HepG2 (cell line): ENCODE data around the gene XAB2. TPM values are rescaled to one million over a fixed set of nuclear protein-coding genes. Genes with fewer than 3 reads are reported as not detected.

ENCODE experiments used
- ATF7 ChIP-seq, 2 experiments: fragments of 450-650 bp in 1 of 2; sonication (generic) in 1 of 2; formaldehyde crosslinking in 1 of 2; IDR thresholded peaks; 2 replicates each; pipeline versions ENCODE4 v1.4.0 to v1.6.1; 2016 to 2020; ENCODE audit warnings: antibody characterized with exemption in 1 of 2, mild to moderate bottlenecking in 1 of 2, missing genetic modification reagents in 1 of 2
- BCL3 ChIP-seq: sonication (generic); formaldehyde crosslinking; IDR thresholded peaks from 2 replicates; pipeline ENCODE4 v1.5.1; 2020; ENCODE audit warnings: mild to moderate bottlenecking, missing genetic modification reagents, moderate library complexity
- EZH2 ChIP-seq: conservative IDR thresholded peaks from 2 replicates; pipeline ENCODE4 v1.6.1; 2012; ENCODE audit warnings: mild to moderate bottlenecking, low read depth, low read length, moderate library complexity
- FOSL1 ChIP-seq: sonication (generic); formaldehyde crosslinking; IDR thresholded peaks from 2 replicates; pipeline ENCODE4 v1.9.0; 2021; ENCODE audit warnings: missing genetic modification reagents, borderline replicate concordance
- FOXA1 ChIP-seq, 2 experiments: fragments of 450-650 bp in 1 of 2; sonication (generic) in 1 of 2; formaldehyde crosslinking in 1 of 2; IDR thresholded peaks; 2 replicates each; pipeline versions ENCODE4 v1.4.0 to v1.6.1; 2016 to 2020; ENCODE audit warnings: missing genetic modification reagents in 1 of 2
- HOXA9 ChIP-seq: sonication (generic); formaldehyde crosslinking; IDR thresholded peaks from 2 replicates; pipeline ENCODE4 v1.8.1; 2022; ENCODE audit warnings: missing genetic modification reagents, mild to moderate bottlenecking, moderate library complexity, borderline replicate concordance
- JDP2 ChIP-seq: sonication (generic); formaldehyde crosslinking; IDR thresholded peaks from 2 replicates; pipeline ENCODE4 v1.8.1; 2022; ENCODE audit warnings: missing genetic modification reagents, borderline replicate concordance
- MAZ ChIP-seq, 2 experiments: sonication (generic) in 1 of 2; formaldehyde crosslinking in 1 of 2; IDR thresholded peaks; 2 replicates each; pipeline versions ENCODE4 v1.5.0 to v1.6.1; 2012 to 2020; ENCODE audit warnings: low read depth in 2 of 2, mild to moderate bottlenecking in 2 of 2, borderline replicate concordance in 1 of 2, improper control_type of control experiment in 1 of 2, low read length in 1 of 2, missing genetic modification reagents in 1 of 2, moderate library complexity in 1 of 2
- MZF1 ChIP-seq: sonication (generic); formaldehyde crosslinking; IDR thresholded peaks from 2 replicates; pipeline ENCODE4 v1.8.1; 2023; ENCODE audit warnings: mild to moderate bottlenecking, missing genetic modification reagents, borderline replicate concordance
- NR3C1 ChIP-seq: sonication (generic); formaldehyde crosslinking; IDR thresholded peaks from 2 replicates; pipeline ENCODE4 v1.4.0; 2020; ENCODE audit warnings: missing genetic modification reagents
- PITX1 ChIP-seq: sonication (generic); formaldehyde crosslinking; IDR thresholded peaks from 2 replicates; pipeline ENCODE4 v1.5.1; 2020; ENCODE audit warnings: mild to moderate bottlenecking, missing genetic modification reagents
- SIN3B ChIP-seq: fragments of 150-350 bp; IDR thresholded peaks from 2 replicates; pipeline ENCODE4 v1.6.1; 2014; ENCODE audit warnings: low read length
- SNAPC5 ChIP-seq: sonication (generic); formaldehyde crosslinking; IDR thresholded peaks from 2 replicates; pipeline ENCODE4 v1.8.1; 2023; ENCODE audit warnings: mild to moderate bottlenecking, missing genetic modification reagents, borderline replicate concordance
- SPEN ChIP-seq: sonication (generic); formaldehyde crosslinking; IDR thresholded peaks from 2 replicates; pipeline ENCODE4 v1.5.1; 2020; ENCODE audit warnings: low read depth, mild to moderate bottlenecking, missing genetic modification reagents
- SRSF1 ChIP-seq: fragments of 200-400 bp; formaldehyde crosslinking; optimal IDR thresholded peaks from 2 replicates; pipeline ENCODE3; 2017; ENCODE audit warnings: mild to moderate bottlenecking, low read depth, low read length, moderate library complexity
- TFDP2 ChIP-seq: sonication (generic); formaldehyde crosslinking; IDR thresholded peaks from 2 replicates; pipeline ENCODE4 v1.4.0; 2020; ENCODE audit warnings: missing genetic modification reagents
- ZBTB20 ChIP-seq: sonication (generic); formaldehyde crosslinking; IDR thresholded peaks from 2 replicates; pipeline ENCODE4 v1.8.1; 2023; ENCODE audit warnings: missing genetic modification reagents, low read depth, mild to moderate bottlenecking, borderline replicate concordance
- ZFP90 ChIP-seq: sonication (generic); formaldehyde crosslinking; IDR thresholded peaks from 2 replicates; pipeline ENCODE4 v1.8.0; 2022; ENCODE audit warnings: missing genetic modification reagents, mild to moderate bottlenecking, inconsistent platforms, borderline replicate concordance
- ZKSCAN1 ChIP-seq: fragments of 150-350 bp; IDR thresholded peaks from 2 replicates; pipeline ENCODE4 v1.6.1; 2014; ENCODE audit warnings: low read length
- ZNF160 ChIP-seq: sonication (generic); formaldehyde crosslinking; IDR thresholded peaks from 2 replicates; pipeline ENCODE4 v1.8.0; 2022; ENCODE audit warnings: mild to moderate bottlenecking, inconsistent platforms, missing genetic modification reagents
- ZNF275 ChIP-seq: sonication (generic); formaldehyde crosslinking; IDR thresholded peaks from 2 replicates; pipeline ENCODE4 v1.8.0; 2022; ENCODE audit warnings: missing genetic modification reagents, mild to moderate bottlenecking, inconsistent platforms, borderline replicate concordance
- ZNF510 ChIP-seq: sonication (generic); formaldehyde crosslinking; IDR thresholded peaks from 2 replicates; pipeline ENCODE4 v1.4.0; 2020; ENCODE audit warnings: low read depth, mild to moderate bottlenecking, missing genetic modification reagents
- ZNF572 ChIP-seq: sonication (generic); formaldehyde crosslinking; IDR thresholded peaks from 2 replicates; pipeline ENCODE4 v1.5.1; 2020; ENCODE audit warnings: mild to moderate bottlenecking, missing genetic modification reagents
- ZNF597 ChIP-seq: sonication (generic); formaldehyde crosslinking; IDR thresholded peaks from 2 replicates; pipeline ENCODE4 v1.5.0; 2020; ENCODE audit warnings: missing genetic modification reagents
- polyA plus RNA-seq, 8 experiments: library from polyadenylated mRNA; depleted of rRNA in 3 of 8; stranded (reverse) in 7 of 8; unstranded in 1 of 8; fragments of >200 nt; fragmentation: Illumina TruSeq in 4 of 8; extraction: Trizol in 4 of 8; gene quantifications; 2 replicates each; pipeline versions ENCODE4 v1.2.1 to v1.2.3, GENCODE V29; 2011 to 2016; ENCODE audit warnings: low read depth in 4 of 8, missing spikeins in 1 of 8, mixed read lengths in 1 of 8; ENCODE audit not compliant: insufficient read depth in 1 of 8
- total RNA-seq, 5 experiments: library from RNA; depleted of rRNA; stranded (reverse); fragments of >200 nt; fragmentation: Illumina TruSeq; extraction: Trizol; gene quantifications; 2 replicates each; pipeline ENCODE4 v1.2.3, GENCODE V29; 2016; ENCODE audit warnings: low read depth in 1 of 5

XAB2 gene
- total and polyA plus RNA-seq, 2 of the 13 experiments (the other 11 are each of a cell fraction or from before 2014, with no cell fraction given): 6.2 to 23.9 TPM

- TF ChIP-seq TFDP2 (CRISPR knock-in tag) (peak; percentile 86), HOXA9 (CRISPR knock-in tag) (no peak), FOSL1 (CRISPR knock-in tag) (no peak), FOXA1 (IDR thresholded peaks at IDR 0.05) (no peak), FOXA1 (CRISPR knock-in tag; IDR thresholded peaks at IDR 0.05) (peak; percentile 89), JDP2 (CRISPR knock-in tag) (no peak), SIN3B (peak; percentile 96), ZNF572 (CRISPR knock-in tag) (no peak), ZNF597 (CRISPR knock-in tag) (no peak), SPEN (CRISPR knock-in tag) (peak; percentile 74; the same call in 1 of the 2 replicates), ZNF160 (CRISPR knock-in tag) (no peak), ZNF275 (CRISPR knock-in tag) (0 out of 2 replicates have a peak, but pooled peaks have one; percentile 65), MAZ (IDR thresholded peaks at IDR 0.05; ENCODE audit: borderline replicate concordance, low read depth, low read length) (0 out of 2 replicates have a peak, but pooled peaks have one; percentile 34), MAZ (CRISPR knock-in tag; IDR thresholded peaks at IDR 0.05; ENCODE audit: low read depth) (peak; percentile 71; the same call in 1 of the 2 replicates), NR3C1 (CRISPR knock-in tag) (no peak), ZKSCAN1 (no peak), ATF7 (IDR thresholded peaks at IDR 0.05) (no peak), ATF7 (CRISPR knock-in tag; IDR thresholded peaks at IDR 0.05) (no peak), ZFP90 (CRISPR knock-in tag) (peak; percentile 70; the same call in 1 of the 2 replicates), PITX1 (peak; percentile 91; the same call in 1 of the 2 replicates), SRSF1 (peak; percentile 23), SNAPC5 (CRISPR knock-in tag) (0 out of 2 replicates have a peak, but pooled peaks have one; percentile 26), ZBTB20 (CRISPR knock-in tag) (no peak), BCL3 (0 out of 2 replicates have a peak, but pooled peaks have one; percentile 46), MZF1 (no peak), EZH2 (no peak), ZNF510 (CRISPR knock-in tag) (no peak)
These were observed at the start of gene XAB2, which contains the start of gene PET100 (continued) for GRCh38 chr19:7629347-7630054.
